GM10266 (cell line): Measurements from ENCODE around the gene MAPKAPK5.
"Not testable (repeated sequence)": the region's sequence is repeated elsewhere in the genome, so short reads cannot be mapped to it uniquely, and the experiment has no call there.

Experiments
- DNase-seq: peaks from one replicate; pipeline ENCODE4 v3.0.0; 2012; ENCODE audit errors: extremely low spot score
- TF ChIP-seq, protein P1 (sequence below): IDR thresholded peaks from 2 replicates; pipeline ENCODE4 v1.5.1; 2012; ENCODE audit warnings: mild to moderate bottlenecking, low read depth; ENCODE audit not compliant: control insufficient read depth, insufficient read depth; ENCODE audit errors: missing control alignments

MAPKAPK5 gene

DNA sequence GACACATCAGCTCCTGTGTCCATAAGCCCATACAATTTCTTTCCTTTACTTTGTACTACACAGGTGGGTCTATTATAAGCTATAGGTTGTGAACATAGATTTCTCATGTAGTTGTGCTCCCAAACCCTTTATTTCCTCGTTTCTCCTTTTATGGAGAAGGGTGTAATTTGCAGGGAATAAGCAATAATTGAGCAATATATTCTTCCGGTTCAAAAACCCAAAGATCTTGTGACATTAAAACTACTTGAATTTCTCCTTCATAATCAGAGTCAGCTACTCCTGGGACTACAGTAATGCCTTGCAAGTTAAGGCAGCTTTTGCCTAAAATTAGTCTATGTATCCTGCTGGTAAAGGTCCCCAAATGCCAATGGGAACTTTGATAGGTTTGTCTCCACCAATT is 19.1 kb upstream of the MAPKAPK5 start:
- DNase-seq = no peak
- TF ChIP-seq, protein P1, sequence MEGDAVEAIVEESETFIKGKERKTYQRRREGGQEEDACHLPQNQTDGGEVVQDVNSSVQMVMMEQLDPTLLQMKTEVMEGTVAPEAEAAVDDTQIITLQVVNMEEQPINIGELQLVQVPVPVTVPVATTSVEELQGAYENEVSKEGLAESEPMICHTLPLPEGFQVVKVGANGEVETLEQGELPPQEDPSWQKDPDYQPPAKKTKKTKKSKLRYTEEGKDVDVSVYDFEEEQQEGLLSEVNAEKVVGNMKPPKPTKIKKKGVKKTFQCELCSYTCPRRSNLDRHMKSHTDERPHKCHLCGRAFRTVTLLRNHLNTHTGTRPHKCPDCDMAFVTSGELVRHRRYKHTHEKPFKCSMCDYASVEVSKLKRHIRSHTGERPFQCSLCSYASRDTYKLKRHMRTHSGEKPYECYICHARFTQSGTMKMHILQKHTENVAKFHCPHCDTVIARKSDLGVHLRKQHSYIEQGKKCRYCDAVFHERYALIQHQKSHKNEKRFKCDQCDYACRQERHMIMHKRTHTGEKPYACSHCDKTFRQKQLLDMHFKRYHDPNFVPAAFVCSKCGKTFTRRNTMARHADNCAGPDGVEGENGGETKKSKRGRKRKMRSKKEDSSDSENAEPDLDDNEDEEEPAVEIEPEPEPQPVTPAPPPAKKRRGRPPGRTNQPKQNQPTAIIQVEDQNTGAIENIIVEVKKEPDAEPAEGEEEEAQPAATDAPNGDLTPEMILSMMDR = no peak

GRCh38 chr12:111823891-111824290 is 18.1 kb upstream of the MAPKAPK5 start:
- TF ChIP-seq, protein P1 = no peak

GRCh38 chr12:111824312-111824711 is 17.7 kb upstream of the MAPKAPK5 start:
- TF ChIP-seq, protein P1 = peak; percentile 33
- not testable (repeated sequence) for DNase-seq

More at GRCh38 chr12:111823891-111824290, 18.1 kb upstream of the MAPKAPK5 start:
- DNase-seq = no peak

DNA sequence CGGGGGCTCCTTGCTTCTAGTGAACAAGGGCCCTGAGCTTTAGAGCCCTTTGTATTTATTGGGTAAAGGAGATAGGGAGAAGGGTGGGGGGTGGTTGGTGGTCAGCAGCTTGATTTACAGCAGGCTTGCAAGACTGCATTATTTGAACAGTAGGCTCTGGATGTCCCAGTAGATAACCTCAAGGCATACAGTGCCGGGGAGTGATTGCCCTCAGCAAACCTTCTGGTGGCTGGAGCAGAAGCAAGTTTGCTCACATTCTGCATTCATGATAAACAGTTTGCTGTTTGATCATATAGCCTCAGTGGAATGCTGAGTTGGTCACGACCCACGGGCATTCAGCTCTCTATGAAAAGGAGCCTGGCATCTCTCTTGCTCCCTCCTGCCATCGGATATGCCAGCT is 16.5 kb upstream of the MAPKAPK5 start:
- TF ChIP-seq, protein P1 = no peak
- no peak for DNase-seq

GRCh38 chr12:111826316-111826715 is 15.7 kb upstream of the MAPKAPK5 start:
- TF ChIP-seq, protein P1 = no peak
- no peak for DNase-seq

DNA sequence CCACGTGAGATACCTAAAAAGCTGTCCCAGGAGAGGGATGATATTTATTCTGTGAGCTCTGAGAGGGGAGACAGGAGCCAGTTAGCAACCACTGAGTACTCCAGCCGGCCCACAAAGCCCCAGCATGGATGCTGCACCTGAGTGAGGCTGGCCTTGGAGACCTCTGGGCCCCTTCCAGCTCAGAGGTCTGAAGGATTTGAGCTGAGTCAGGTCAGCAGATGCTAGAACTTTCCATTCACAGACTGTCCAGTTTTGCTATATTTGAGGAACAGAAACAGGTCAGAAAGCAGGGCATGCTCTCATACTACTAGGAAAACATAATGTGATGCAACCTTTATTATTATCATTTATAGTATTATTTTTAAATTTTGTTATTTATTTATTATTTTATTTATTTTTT is 15.0 kb upstream of the MAPKAPK5 start:
- TF ChIP-seq, protein P1 = no peak
- DNase-seq = no peak

DNA sequence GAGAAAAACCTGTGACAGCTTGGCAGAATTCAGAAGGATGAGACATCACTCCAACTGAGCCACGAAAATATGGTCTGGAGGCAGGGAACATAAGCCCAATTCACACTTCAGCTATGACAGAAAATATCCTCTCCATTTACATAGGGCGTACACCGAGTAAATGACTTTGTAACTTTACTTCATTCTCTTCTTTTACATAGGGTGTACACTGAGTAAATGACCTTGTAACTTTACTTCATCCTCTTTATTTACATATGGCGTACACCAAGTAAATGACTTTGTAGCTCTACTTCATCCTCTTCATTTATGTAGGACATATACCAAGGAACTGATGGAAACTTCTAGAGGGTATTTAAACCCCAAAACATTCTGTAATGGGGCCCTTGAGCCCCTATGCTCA is 14.1 kb upstream of the MAPKAPK5 start:
- DNase-seq = no peak
- TF ChIP-seq, protein P1 = no peak
